Thyroid gland (tissue), 4 donors: ENCODE results near the gene NECAB3. TPM values are rescaled to one million over a fixed set of nuclear protein-coding genes. Genes with fewer than 3 reads are reported as not detected.

Experiments
- DNase-seq, 2 donors: peaks; one replicate each; pipeline ENCODE4 v3.0.0-alpha.2; 2019
- H3K27ac ChIP-seq, 3 donors: fragments of 200-600 bp; sonication (generic); 1 replicate in 2 of 3; 2 replicates in 1 of 3; pipeline ENCODE4 v1.5.1; 2016 to 2019; ENCODE audit warnings: mild to moderate bottlenecking in 1 of 3, moderate library complexity in 1 of 3
- H3K27me3 ChIP-seq: fragments of 200-600 bp; sonication (generic); one replicate; pipeline ENCODE4 v1.5.1; 2019
- H3K36me3 ChIP-seq, 2 donors: fragments of 200-600 bp; sonication (generic); one replicate each; pipeline ENCODE4 v1.5.1; 2016 to 2019
- H3K4me1 ChIP-seq, 2 donors: fragments of 200-600 bp; sonication (generic); one replicate each; pipeline ENCODE4 v1.5.1; 2017 to 2019
- H3K4me3 ChIP-seq, 3 donors: fragments of 200-600 bp; sonication (generic); replicated peaks in 1 of 3; 1 replicate in 2 of 3; 2 replicates in 1 of 3; pipeline ENCODE4 v1.5.1; 2016; ENCODE audit warnings: mild to moderate bottlenecking in 1 of 3
- H3K9me3 ChIP-seq: fragments of 200-600 bp; sonication (generic); one replicate; pipeline ENCODE4 v1.5.1; 2017
- CTCF ChIP-seq, 6 experiments: fragments of 200-600 bp in 3 of 6; fragments of 450-650 bp in 3 of 6; sonication (generic) in 3 of 6; IDR thresholded peaks; one replicate each; pipeline ENCODE4 v1.5.1; 2016 to 2019; ENCODE audit warnings: antibody characterized with exemption in 6 of 6, mild to moderate bottlenecking in 2 of 6, inconsistent platforms in 1 of 6, moderate library complexity in 1 of 6
- POLR2A ChIP-seq, 2 donors: fragments of 450-650 bp; IDR thresholded peaks; one replicate each; pipeline ENCODE4 v1.6.1; 2017; ENCODE audit warnings: antibody characterized with exemption in 2 of 2, mild to moderate bottlenecking in 2 of 2, moderate library complexity in 1 of 2
- WGBS, 2 donors: methylation state at CpG; one replicate each; pipeline ENCODE4 v1.1.5; 2017; 5-methylcytosine and 5-hydroxymethylcytosine counted together
- intact Hi-C: fragments of 100-400 bp; cut with DNase I; formaldehyde crosslinking; loops from one replicate; pipeline ENCODE4 v1.15.1; 2023
- total RNA-seq, 4 donors: library from RNA; depleted of rRNA; stranded (reverse); fragments of >200 nt; gene quantifications; one replicate each; pipeline ENCODE4 v1.2.3, GENCODE V29; 2016

Gene NECAB3
- total RNA-seq, 4 donors from 2014 or later: 65.2 to 99.8 (median 73.4) TPM

- intact Hi-C loops: loop anchor here (5.0 to 10.0 kb wide), 2 partner anchors 215 to 442 kb away; partner anchors contain the start of gene EIF2S2
- Histone ChIP-seq H3K4me1 (peaks cover 24 to 44% of the 10 kb centered on the region in 2 donors), H3K9me3 (no peaks in the 10 kb centered on the region), H3K27ac (peak overlapping the region; percentile 81 to 85 (median 84)), H3K4me3 (peak overlapping the region in 1 of 3 donors; percentile 24), H3K27me3 (no peaks in the 10 kb centered on the region), H3K36me3 (no peaks in the 10 kb centered on the region)
- TF ChIP-seq CTCF (IDR thresholded peaks at IDR 0.05) (no peak), POLR2A (IDR thresholded peaks at IDR 0.05) (no peak)
- DNase-seq: peak; percentile 40 to 48
- 65 to 68% methylated on average over 10 to 15 of the region's 17 CpGs for WGBS, 2 donors
Measured at GRCh38 chr20:33672426-33673113, 1.7 kb downstream of the NECAB3 start.

- intact Hi-C loops: loop anchor here (5.0 to 10.0 kb wide), 2 partner anchors 214 to 443 kb away; partner anchors contain the start of gene EIF2S2
- TF ChIP-seq POLR2A (IDR thresholded peaks at IDR 0.05): no peak
- no peak for TF ChIP-seq CTCF (IDR thresholded peaks at IDR 0.05)
- 94 to 96% methylated on average over 6 to 7 of the region's 8 CpGs for WGBS, 2 donors
- H3K4me1 ChIP-seq: peaks cover 27 to 51% of the 10 kb centered on the region in 2 donors
- no peaks in the 10 kb centered on the region for H3K27me3 ChIP-seq
- no peak overlapping the region for H3K4me3 ChIP-seq
- no peak for DNase-seq
- peak overlapping the region in 2 of 3 donors; percentile 81 to 85 for H3K27ac ChIP-seq
- H3K36me3 ChIP-seq: no peaks in the 10 kb centered on the region
- no peaks in the 10 kb centered on the region for H3K9me3 ChIP-seq
Measured at GRCh38 chr20:33671573-33672288, 2.5 kb downstream of the NECAB3 start.

GRCh38 chr20:33670715-33671499 lies 3.3 kb downstream of the NECAB3 start:
- DNase-seq: no peak
- WGBS, 2 donors: 94 to 95% methylated on average over 6 of the region's 6 CpGs
- intact Hi-C loops: loop anchor here (5.0 to 10.0 kb wide), 2 partner anchors 214 to 444 kb away; partner anchors contain the start of gene EIF2S2
- no peaks in the 10 kb centered on the region for H3K36me3 ChIP-seq
- peaks cover 32 to 57% of the 10 kb centered on the region in 2 donors for H3K4me1 ChIP-seq
- no peaks in the 10 kb centered on the region for H3K9me3 ChIP-seq
- no peaks in the 10 kb centered on the region for H3K27me3 ChIP-seq
- TF ChIP-seq CTCF (IDR thresholded peaks at IDR 0.05): no peak
- TF ChIP-seq POLR2A (IDR thresholded peaks at IDR 0.05): no peak
- H3K4me3 ChIP-seq: no peak overlapping the region
- no peak overlapping the region for H3K27ac ChIP-seq

GRCh38 chr20:33669873-33670640 lies 4.2 kb downstream of the NECAB3 start:
- TF ChIP-seq CTCF (IDR thresholded peaks at IDR 0.05) (no peak), POLR2A (IDR thresholded peaks at IDR 0.05) (no peak)
- 84 to 89% methylated on average over 13 of the region's 13 CpGs for WGBS, 2 donors
- DNase-seq: no peak
- Histone ChIP-seq H3K4me3 (no peak overlapping the region), H3K27ac (peak overlapping the region in 2 of 3 donors; percentile 17 to 24), H3K27me3 (no peaks in the 10 kb centered on the region), H3K4me1 (peaks cover 33 to 56% of the 10 kb centered on the region in 2 donors), H3K9me3 (no peaks in the 10 kb centered on the region), H3K36me3 (no peaks in the 10 kb centered on the region)
- intact Hi-C loops: loop anchor here (5.0 to 10.0 kb wide), 3 partner anchors 62 to 445 kb away; partner anchors contain the start of genes EIF2S2 and ZNF341
